Neural progenitor cell (in vitro differentiated cells): Measurements from ENCODE around the gene BTBD10.

Experiments
- CTCF ChIP-seq: fragments of 200-600 bp; sonication (generic); IDR thresholded peaks from 2 replicates; pipeline ENCODE4 v1.5.1; 2017; ENCODE audit warnings: antibody characterized with exemption, mild to moderate bottlenecking
- EZH2 ChIP-seq: fragments of 200-600 bp; sonication (generic); IDR thresholded peaks from 2 replicates; pipeline ENCODE4 v1.6.1; 2017; ENCODE audit warnings: antibody characterized with exemption, mild to moderate bottlenecking, moderate library complexity

- TF ChIP-seq CTCF (no peak), EZH2 (no peak)
Observed at GRCh38 chr11:13421561-13421960, 41.5 kb downstream of the BTBD10 start.
